Measurements from ENCODE around the gene RPA3. TPM values are rescaled to one million over a fixed set of nuclear protein-coding genes. Genes with fewer than 3 reads are reported as not detected.

Gene RPA3
- total RNA-seq, 2 donors from 2014 or later: 0.66 to 6.0 TPM

GRCh38 chr7:7628476-7628875 lies 89.9 kb downstream of the RPA3 start:
- no peaks in the 10 kb centered on the region for H3K4me1 ChIP-seq
- H3K27me3 ChIP-seq: no peaks in the 10 kb centered on the region
- ATAC-seq: no peak
- no peaks in the 10 kb centered on the region for H3K36me3 ChIP-seq (replicated peaks in 1 of 2; ENCODE audit: insufficient read depth in 1 of 2, low read depth in 2 of 2)
- intact Hi-C loops (cut with DNase I): no loop called here
- 66 to 70% methylated on average over 1 of the region's 1 CpG for WGBS, 2 donors
- H3K9me3 ChIP-seq: no peaks in the 10 kb centered on the region
- DNase-seq: no peak
- H3K4me3 ChIP-seq: no peak overlapping the region
- TF ChIP-seq CTCF (IDR thresholded peaks at IDR 0.05): no peak
- no peak overlapping the region for H3K27ac ChIP-seq

DNA sequence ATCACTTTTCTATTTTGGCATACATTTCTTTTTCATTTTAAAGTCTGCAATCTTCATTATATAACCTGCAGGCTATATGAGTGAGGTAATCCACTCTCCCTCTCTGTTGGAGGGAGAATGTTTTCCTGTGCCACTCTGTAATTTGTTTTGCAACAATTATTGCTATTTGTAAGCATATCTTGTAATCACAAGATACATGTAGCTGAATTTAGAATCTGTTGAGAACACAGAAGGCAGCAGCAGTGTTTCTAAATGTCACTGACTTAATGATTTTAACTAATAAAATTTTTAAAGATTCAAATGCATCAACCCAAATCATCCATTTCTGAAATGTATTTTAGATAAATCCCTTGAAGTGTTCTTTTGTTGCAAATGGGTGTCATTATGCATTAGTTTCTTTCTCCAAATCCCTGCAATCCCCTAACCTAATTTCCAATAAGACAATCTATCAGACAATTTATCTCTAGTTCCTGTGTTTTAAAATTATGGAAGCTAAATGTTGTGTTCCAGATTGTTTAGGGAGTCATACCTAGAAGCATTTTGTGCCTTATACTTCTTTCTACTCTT lies 97.7 kb downstream of the RPA3 start:
- ATAC-seq (no peak), DNase-seq (no peak)
- no peaks in the 10 kb centered on the region for H3K27me3 ChIP-seq
- H3K36me3 ChIP-seq (replicated peaks in 1 of 2; ENCODE audit: insufficient read depth in 1 of 2, low read depth in 2 of 2): no peaks in the 10 kb centered on the region
- H3K4me1 ChIP-seq: no peaks in the 10 kb centered on the region
- H3K27ac ChIP-seq: no peak overlapping the region
- no peaks in the 10 kb centered on the region for H3K9me3 ChIP-seq
- H3K4me3 ChIP-seq: no peak overlapping the region
- TF ChIP-seq POLR2A (IDR thresholded peaks at IDR 0.05): no peak
- no peak for TF ChIP-seq CTCF (IDR thresholded peaks at IDR 0.05)
- intact Hi-C loops (cut with DNase I): no loop called here

DNA sequence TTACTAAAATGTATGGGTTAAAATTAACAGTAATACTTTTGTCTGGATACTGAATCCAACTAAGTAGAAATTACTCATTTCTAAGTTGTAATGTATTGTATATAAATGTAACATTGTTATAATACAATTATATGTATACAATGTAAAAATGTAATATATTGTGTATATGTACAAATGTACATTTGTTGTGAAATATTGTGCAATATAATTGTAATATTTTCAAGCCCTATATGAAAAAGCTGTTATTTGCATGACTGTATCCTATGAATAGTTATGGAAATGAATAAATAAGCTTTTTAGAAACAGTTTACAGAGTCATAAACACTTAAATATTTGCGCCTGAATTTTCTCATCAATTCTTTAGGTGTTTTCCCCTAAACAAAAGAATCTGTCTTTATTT lies 98.2 kb downstream of the RPA3 start:
- Histone ChIP-seq H3K4me3 (no peak overlapping the region), H3K27ac (no peak overlapping the region), H3K9me3 (no peaks in the 10 kb centered on the region), H3K4me1 (no peaks in the 10 kb centered on the region), H3K27me3 (no peaks in the 10 kb centered on the region), H3K36me3 (replicated peaks in 1 of 2; ENCODE audit: insufficient read depth in 1 of 2, low read depth in 2 of 2) (no peaks in the 10 kb centered on the region)
- TF ChIP-seq POLR2A (IDR thresholded peaks at IDR 0.05): no peak
- no peak for TF ChIP-seq CTCF (IDR thresholded peaks at IDR 0.05)
- intact Hi-C loops (cut with DNase I): no loop called here
- no peak for DNase-seq
- WGBS, 2 donors: 92% methylated on average over 1 of the region's 1 CpG
- no peak for ATAC-seq

DNA sequence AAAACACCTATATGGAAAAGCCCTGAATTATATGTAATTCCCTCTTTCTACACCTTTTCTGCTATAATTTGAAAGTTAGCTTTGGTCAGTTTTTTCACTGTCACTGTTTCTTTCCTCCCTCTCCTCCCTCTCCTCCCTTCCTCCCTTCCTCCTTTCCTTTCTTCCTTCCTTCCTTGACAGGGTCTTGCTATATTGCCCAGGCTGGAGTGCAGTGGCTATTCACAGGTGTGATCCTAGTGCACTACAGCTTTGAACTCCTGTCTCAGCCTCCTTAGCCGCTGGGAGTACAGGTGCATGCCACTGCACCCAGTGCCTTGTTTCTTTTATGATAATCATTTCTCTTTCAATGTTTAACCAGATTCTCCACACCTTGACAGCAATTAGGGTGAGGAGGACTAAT lies 100.0 kb downstream of the RPA3 start:
- no peaks in the 10 kb centered on the region for H3K27me3 ChIP-seq
- H3K9me3 ChIP-seq: no peaks in the 10 kb centered on the region
- no peaks in the 10 kb centered on the region for H3K36me3 ChIP-seq (replicated peaks in 1 of 2; ENCODE audit: insufficient read depth in 1 of 2, low read depth in 2 of 2)
- no peaks in the 10 kb centered on the region for H3K4me1 ChIP-seq
- 65 to 68% methylated on average over 1 of the region's 1 CpG for WGBS, 2 donors
- DNase-seq: no peak
- H3K27ac ChIP-seq: no peak overlapping the region
- intact Hi-C loops (cut with DNase I): no loop called here
- ATAC-seq: no peak
- H3K4me3 ChIP-seq: no peak overlapping the region
- no peak for TF ChIP-seq POLR2A (IDR thresholded peaks at IDR 0.05)
- no peak for TF ChIP-seq CTCF (IDR thresholded peaks at IDR 0.05)

GRCh38 chr7:7617550-7617949 lies 100.9 kb downstream of the RPA3 start:
- WGBS, 2 donors: 64 to 80% methylated on average over 3 of the region's 3 CpGs
- H3K4me3 ChIP-seq: no peak overlapping the region
- no peaks in the 10 kb centered on the region for H3K27me3 ChIP-seq
- H3K27ac ChIP-seq: no peak overlapping the region
- ATAC-seq: no peak
- no peak for DNase-seq
- H3K4me1 ChIP-seq: no peaks in the 10 kb centered on the region
- TF ChIP-seq POLR2A (IDR thresholded peaks at IDR 0.05) (no peak), CTCF (IDR thresholded peaks at IDR 0.05) (no peak)
- no peaks in the 10 kb centered on the region for H3K36me3 ChIP-seq (replicated peaks in 1 of 2; ENCODE audit: insufficient read depth in 1 of 2, low read depth in 2 of 2)
- intact Hi-C loops (cut with DNase I): no loop called here
- H3K9me3 ChIP-seq: no peaks in the 10 kb centered on the region
